Measurements from ENCODE around the gene EFNA5.

Gene EFNA5

GRCh38 chr5:107672211-107673038 is 1.7 kb upstream of the EFNA5 start:
- peak; percentile 14 for DNase-seq

DNA sequence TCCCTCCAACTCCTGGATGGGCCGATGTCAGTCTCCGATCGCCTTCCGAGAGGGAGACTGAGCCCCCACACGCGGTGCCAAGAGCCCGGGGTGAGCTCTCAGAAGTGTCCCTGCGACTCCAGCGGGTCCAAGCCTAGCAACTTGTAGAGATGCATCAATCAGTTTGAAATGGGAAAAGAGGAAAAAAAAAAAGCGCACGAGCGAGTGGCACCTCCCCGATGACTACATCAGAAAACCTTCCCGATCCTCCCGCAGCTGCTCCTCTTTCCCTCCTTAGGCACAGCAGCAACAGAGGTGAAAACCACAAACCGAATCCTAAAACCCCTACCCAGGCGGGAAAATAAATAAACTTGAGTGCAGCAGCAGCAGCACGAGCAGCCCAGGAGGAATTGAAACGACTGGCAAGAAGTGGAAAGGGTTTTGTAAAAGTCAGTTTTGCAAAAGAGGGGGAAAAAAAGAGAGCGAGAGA is 1.0 kb upstream of the EFNA5 start:
- DNase-seq = no peak

DNA sequence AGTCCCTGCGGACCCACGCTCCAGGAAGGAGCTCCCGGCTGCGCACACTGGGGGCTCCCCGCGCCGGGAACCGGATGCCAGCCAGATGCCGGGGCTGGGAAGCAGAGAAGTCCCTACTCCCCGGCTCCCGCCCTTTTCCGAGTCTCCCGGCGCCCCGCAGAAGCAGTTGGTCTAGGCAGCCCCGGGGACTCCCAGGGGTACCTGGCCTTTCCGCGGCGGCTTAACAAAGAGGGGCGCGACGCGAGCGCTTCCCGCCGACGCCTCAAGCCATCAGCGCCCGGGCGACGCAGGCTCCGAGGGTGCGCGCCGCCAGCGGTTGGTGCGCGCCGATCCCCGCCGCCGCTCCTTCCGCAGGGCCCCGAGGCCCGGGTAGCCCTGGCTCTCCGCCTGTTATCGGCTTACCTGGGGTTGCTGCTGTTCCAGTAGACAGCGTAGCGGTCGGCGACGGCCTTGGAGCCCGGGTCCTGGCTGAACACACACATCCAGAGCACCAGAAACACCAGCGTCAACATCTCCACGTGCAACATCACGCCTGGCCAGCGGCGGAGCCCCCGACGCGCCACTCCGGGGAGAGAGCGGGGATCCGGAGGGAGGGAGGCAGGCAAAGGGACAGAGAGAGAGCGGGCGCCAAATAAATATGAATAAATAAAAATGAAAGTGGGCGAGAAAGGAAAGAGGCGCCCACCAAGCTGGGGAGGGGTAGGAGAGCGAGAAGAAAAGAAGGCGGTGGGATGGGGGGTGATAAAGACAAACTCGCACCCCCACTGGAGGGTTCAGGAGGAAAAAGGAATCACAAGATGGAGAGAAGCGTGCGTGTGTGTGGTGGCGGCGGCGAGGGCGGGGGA is 428 bp downstream of the EFNA5 start:
- DNase-seq = no peak

- DNase-seq = no peak
Observed at GRCh38 chr5:107669096-107670031, 1.4 kb downstream of the EFNA5 start.

DNA sequence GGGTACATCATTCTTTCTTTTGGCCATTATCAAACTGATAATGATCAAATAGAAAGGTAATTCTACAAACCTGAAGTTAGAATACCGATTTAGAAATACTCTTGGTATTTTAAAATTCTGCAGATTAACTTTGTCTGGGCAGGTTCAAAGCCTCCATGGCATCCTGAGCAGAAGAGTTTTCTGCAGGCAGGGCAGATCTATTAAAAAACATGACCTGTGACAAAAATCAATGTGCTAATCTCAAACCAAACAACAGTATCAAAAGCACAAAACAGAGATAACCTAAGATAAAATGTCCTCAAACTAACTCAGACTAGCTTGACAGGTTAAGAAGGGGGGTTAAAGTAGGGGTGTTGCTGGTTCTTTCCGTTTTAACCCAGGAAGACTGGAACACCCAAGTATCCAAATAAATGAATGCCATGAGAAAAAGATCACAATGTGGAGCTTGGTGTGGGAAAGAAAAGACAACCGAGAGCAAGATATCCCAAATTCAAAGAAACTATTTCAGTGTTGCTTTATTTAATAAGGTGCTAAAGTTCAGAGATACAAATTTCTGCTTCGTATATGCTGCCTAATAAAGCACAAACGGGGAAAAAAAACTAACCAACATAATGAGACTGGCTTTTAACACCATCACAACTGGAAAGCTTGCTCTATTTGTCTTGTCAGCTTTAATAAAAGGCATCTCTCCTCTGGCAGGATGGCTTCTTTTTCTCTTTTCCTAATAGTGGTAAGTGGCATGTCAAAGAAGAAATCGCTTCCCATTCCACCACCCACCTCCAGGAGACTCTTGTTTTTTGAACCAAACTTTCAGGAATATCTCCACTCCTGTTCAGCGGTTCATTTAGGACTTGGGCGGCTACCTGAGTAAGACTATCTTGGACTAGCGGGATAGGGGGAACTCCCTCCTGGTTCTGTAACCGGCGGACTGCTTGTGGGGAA is 2.3 kb downstream of the EFNA5 start:
- DNase-seq = no peak

DNA sequence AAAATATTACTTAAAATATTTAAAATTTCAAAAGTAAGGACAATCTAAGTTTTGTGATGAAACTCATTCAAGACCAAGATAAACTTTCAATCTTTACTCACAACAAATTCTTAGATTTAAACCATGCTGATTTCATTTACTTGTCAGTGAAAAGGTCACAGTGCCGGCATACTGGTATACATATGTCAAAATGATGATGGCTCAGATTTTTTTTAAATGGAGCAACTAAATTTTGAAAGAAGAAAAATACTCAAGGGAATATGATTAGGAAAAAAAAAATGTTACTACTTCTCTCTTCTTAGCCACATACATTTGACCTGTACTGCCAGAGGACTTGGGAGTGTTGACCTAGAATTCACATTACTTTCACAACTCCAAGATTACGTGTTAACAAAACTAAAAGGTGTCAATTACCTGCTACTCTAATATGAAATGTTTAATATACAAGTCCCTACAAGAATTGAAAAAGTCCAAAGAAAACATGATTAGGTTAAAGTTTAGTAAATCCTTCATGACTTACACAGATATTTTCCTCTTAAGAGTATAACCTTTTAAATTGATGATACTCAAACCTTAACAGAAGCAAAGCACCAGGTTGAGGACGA is 4.6 kb downstream of the EFNA5 start:
- no peak for DNase-seq

- DNase-seq = no peak
Observed at GRCh38 chr5:107665036-107665570, 5.6 kb downstream of the EFNA5 start.

- no peak for DNase-seq
Observed at GRCh38 chr5:107663697-107664096, 7.0 kb downstream of the EFNA5 start.

DNA sequence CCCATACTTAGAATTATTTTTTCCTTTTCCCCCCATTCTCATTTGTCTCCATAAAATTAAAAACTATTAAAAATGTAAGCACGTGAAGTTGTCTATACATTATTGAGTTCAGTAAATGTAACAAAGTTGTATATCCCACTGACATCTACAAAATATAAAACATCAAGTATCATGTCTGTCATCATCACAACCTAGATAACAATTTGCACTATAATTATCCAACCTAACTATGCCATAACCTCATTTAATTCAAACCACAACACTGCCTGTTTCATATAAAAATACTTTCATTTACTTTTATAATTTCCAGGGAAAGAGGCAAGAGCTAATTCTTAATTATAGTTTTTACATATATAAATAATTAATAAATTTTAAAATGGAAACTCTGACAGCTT is 9.1 kb downstream of the EFNA5 start:
- no peak for DNase-seq

- no peak for DNase-seq
Observed at GRCh38 chr5:107661038-107661649, 9.6 kb downstream of the EFNA5 start.

GRCh38 chr5:107658528-107658927 is 12.2 kb downstream of the EFNA5 start:
- DNase-seq = no peak

- DNase-seq = no peak
Observed at GRCh38 chr5:107655831-107656230, 14.9 kb downstream of the EFNA5 start.

DNA sequence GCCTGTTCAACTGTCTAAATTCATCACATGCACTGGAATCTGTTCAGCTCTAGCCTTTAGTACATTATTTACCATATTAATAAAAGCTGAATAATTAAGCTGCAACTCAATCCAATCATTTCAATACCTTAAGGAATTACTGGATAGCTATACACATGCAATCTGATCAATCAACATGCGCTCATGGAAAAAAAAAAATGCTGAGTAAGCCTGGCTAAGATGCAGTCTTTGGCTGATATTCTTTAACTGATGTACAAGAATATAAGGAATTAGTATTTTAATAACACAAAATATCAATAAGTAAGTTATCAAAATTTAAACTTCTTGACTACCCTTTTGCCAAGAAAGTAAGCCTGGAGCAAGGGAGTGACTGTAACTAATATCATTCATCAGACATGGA is 15.9 kb downstream of the EFNA5 start:
- no peak for DNase-seq

DNA sequence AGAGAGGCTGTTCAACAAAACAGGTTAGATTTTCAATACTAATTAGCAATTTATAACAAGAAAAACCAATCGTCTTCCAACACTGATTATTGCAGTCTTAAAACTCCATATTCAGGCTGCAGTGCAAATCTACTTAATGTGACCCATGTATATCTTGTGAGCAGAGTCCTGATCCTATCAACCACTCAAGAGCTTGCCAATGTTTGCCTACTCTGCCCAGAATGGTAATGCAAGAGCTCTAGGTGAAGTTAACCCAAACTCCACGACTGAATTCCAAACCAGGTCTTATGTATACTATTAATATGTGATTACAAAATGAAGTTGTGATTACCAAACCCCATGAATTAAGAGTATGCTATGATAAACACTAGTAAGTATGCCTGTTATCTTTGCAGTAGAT is 17.1 kb downstream of the EFNA5 start:
- DNase-seq = no peak

DNA sequence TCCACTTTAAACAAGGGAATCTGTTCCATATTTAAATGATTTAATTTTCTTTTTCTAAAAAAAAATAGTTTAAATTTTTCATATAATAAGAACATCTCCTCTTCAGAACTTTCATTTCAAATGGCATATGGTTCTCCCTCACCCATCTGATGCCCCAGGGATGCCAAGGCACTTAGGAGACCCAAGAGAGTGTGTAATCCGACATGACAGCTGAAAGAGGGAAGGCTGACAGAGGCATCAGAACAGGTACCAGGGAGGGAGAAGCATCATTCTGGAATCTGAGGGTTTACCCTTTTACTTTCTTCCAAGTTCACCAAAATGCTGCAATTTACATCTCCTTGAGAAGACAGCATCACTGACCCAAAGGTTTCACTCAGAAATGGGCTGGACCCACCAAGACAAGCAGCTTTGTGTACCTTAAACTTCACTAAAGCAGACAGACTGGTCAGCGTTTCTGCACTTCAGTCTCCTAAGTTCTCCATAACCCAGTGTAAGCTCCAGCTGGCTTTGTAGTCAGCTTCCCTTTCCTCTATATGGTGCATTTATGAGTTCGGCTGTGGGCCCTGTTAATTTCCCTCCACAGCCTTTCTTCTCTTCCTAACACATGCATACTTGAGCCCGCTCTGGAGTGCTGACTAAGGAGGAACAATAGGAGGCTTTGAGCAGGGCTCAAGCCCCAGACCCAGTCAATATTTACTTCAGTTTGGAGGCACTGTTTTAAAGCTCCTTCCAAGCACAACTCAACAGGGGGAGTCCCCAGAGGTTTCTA is 17.7 kb downstream of the EFNA5 start:
- DNase-seq = no peak

DNA sequence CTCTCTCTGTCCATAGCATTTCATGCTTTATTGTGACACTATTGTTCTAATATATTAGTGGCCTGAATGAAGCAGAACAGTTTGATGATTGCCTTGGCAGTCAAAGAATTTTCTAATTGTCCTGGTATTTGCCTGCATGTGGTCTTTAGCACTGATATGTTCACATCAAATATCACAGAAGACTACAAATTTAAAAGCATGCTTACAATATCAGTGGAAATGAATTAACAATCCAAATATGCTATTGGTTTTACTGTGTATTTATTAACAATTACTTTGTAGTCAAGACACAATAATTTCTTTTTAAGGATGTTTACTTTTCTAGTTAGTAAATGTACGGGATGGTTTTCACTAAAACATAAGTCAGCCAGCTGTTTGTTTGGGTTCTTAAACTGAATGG is 18.3 kb downstream of the EFNA5 start:
- no peak for DNase-seq

DNA sequence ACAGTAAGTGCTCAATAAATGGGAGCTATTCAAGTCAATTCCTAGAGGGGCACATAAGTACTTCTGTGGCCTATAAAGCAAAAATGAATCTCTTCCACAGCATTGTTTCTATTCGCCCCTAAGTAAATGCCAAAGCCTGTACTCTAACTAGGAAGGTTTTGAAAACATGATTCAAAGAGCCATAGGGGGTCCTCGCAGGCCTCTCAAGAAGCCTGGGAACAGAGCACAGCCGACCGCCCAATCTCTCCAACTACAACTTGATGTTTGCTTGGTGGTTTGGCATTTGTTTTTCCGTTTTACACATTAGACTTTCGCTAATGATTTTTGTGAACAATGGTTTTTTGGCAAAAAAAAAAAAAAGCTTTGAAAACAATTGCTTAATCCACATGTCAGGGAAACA is 19.4 kb downstream of the EFNA5 start:
- no peak for DNase-seq

GRCh38 chr5:107646418-107646817 is 24.3 kb downstream of the EFNA5 start:
- DNase-seq = no peak

- no peak for DNase-seq
Observed at GRCh38 chr5:107640568-107640967, 30.2 kb downstream of the EFNA5 start.

DNA sequence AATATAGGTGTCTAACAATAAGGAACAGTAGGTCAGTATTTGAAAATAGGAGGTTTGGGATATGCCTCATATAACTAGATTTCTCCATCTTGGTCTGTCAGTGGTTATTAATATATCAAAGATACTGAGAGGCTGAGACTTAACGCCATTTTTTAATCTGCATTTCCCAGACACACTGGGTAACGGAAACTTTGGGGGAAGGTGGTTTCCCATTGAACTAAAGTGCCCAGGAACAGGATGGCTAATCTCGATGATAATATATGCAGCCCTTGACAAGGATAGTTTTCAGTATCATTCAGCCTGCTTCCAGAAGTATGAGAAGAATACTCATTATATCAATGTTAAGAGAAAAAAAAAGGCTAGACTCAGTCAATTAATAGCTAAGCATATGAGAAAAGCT is 30.7 kb downstream of the EFNA5 start:
- no peak for DNase-seq

All from NCI-H1417 treated with DMSO at 0.1 percent for 48 hours (cell line).